Measurements from ENCODE around the gene PCDHGC5.

PCDHGC5 gene

DNA sequence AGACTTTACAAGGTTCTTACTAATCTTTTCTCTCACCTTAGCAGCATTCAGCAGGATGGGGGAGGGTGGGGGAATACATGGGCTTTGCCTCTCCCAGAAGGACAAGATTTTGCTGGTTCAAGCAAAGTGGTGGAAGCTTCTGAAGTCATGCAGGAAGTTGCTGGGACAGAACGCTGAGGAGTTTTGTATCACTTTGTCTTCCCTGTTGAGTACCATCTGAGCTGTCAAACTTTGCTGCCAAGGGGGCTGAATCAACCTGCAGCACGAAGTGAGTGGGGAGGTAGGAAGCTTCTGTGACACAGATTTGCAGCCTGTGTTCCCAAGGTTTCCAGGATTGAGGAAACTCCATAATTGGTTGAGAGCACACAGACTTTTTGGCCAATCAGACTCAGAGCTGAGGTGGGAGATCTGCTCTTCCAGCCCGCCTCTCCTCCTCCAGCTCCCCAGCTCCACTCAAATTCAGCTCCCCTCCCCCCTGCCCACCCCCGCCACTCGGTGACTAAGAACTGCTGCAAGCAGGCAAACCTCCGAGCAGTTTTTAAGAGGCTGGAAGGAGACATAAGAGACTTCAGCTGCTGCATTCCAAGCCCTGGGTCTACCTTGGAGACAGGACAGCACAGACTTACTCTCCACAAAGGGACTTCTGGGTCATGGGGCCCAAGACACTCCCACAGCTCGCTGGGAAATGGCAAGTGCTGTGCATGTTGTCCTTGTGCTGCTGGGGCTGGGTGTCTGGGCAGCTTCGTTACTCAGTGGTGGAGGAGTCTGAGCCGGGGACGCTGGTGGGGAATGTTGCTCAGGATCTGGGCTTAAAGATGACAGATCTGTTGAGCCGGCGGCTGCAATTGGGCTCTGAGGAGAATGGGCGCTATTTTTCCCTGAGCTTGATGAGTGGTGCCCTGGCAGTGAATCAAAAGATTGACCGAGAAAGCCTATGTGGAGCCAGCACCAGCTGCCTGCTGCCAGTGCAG lies at the start of gene PCDHGC5:
TSS of gene PCDHGC5 (plus strand) at position 491 of the 971 bp plus-strand sequence. CDS start at position 651, 160 bp downstream.
- DNase-seq = no peak

DNA sequence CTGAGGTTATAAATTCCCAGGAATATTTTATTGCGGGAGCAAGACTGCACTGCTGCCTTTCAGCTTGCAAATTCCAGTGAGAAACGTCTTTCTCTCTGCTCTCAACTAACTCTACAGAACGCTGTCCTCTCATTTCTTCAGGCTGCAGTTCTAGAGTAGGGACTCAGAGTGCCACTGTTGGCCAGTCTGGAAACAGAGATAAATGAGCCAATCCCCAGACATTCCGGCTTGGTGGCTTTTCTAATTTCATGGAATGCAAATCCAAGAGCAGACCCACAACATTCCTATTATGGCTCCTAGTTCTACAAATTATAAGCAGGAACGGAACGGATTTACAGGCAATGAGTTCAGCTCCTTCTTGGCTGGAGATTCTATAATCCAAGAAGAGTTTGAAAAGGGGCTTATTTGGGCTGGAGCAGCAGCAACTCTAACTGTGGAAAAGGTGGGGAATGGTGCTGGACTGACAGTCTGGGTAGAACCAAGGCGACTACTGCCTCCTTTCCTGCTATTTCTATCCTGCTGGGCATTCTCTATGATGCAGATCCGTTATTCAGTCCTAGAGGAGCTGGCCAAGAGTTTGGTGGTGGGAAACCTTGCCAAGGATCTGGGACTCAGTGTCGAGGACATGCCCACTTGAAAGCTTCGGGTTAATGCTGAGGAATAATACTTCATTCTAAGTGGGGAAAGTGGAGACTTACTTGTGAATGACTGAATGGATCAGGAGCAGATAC lies 49.3 kb upstream of the PCDHGC5 start:
- DNase-seq = no peak

DNA sequence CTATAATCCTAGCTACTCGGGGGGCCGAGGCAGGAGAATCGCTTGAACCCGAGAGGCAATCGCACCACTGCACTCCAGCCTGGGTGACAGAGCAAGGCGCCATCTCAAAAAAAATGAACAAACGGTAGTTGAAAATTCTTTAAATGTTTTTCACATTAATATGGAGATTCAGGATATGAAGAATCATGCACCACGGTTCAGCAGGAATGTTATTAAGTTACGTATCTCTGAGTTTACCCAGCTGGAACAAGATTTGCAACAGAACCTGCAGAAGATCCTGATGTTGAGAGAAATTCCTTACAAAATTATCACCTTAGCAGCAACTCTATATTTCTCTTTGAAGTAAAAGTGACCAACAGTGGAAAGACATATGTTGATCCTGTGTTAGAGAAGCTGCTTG lies 48.5 kb upstream of the PCDHGC5 start:
- no peak for DNase-seq

DNA sequence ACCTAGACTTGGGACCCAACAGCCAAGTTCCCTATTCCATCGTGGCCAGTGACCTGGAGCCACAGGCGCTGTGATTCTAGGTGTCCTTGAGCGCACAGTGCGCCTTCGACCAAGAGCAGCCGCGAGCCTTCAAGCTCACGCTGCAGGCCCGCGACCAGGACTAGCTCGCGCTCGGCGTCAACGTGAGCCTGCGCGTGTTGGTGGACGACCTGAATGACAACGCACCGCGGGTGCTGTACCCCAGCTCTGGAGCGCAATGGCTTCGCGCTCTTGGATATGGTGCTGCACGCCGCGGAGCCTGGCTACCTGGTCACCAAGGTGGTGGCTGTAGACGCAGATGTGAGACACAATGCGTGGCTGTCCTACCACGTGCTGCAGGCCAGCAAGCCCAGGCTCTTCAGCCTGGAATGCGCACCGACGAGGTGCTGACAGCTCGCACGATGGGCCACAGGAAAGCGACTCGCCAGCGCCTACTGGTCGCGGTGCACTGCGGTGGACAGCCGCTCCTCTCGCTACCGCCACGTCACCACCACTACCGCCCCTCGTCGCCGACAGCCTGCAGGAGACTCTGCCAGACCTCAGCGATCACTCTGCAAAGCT lies 47.2 kb upstream of the PCDHGC5 start:
- no peak for DNase-seq

DNA sequence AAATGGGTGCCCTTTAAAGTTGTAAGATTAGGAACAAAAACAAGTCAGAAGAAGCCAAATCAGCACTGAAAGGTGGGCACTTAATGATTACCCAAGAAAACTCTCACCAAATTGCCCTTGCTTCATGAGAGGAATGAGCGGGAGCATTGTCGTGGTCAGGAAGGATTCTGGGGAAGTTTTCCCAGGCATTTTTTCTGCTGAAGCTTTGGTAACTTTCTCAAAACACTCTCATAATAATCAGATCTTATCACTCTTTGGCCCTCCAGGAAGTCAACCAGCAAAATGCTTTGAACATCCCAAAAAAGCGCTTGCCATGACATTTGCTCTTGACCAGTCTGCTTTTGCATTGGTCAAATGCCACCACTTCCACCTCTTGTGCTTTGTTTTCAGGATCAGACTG lies 23.5 kb upstream of the PCDHGC5 start:
- no peak for DNase-seq

DNA sequence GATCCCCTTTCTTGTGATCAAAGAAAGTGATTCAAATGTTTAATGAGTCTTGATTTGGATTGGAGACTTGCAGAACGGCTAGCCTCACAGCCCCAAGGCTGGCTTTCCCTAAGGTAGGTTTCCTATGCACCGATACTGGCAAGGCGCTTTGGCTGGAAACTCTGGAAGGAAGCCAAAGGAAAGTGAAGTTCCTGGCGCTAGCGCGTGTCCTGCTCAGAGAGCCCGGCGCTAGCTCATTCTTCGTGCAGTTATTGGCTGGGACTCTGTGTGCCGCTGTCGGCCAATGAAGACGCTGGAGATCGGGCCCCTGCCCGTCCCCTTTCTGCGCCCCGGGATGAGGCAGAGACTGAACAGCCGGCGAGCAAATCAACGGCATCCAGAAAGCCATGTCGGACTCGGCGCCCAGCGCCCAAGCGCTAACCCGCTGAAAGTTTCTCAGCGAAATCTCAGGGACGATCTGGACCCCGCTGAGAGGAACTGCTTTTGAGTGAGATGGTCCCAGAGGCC lies 13.2 kb upstream of the PCDHGC5 start, which contains the start of gene PCDHGC3:
TSS of gene PCDHGC3 (plus strand) at position 342 of the 507 bp plus-strand sequence. CDS start at position 493, 151 bp downstream.
- DNase-seq = peak; percentile 72

DNA sequence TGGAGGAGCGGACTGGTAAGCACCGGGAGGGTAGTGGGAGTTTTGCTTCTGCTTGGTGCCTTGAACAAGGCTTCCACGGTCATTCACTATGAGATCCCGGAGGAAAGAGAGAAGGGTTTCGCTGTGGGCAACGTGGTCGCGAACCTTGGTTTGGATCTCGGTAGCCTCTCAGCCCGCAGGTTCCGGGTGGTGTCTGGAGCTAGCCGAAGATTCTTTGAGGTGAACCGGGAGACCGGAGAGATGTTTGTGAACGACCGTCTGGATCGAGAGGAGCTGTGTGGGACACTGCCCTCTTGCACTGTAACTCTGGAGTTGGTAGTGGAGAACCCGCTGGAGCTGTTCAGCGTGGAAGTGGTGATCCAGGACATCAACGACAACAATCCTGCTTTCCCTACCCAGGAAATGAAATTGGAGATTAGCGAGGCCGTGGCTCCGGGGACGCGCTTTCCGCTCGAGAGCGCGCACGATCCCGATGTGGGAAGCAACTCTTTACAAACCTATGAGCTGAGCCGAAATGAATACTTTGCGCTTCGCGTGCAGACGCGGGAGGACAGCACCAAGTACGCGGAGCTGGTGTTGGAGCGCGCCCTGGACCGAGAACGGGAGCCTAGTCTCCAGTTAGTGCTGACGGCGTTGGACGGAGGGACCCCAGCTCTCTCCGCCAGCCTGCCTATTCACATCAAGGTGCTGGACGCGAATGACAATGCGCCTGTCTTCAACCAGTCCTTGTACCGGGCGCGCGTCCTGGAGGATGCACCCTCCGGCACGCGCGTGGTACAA lies 12.6 kb upstream of the PCDHGC5 start:
- no peak for DNase-seq

DNA sequence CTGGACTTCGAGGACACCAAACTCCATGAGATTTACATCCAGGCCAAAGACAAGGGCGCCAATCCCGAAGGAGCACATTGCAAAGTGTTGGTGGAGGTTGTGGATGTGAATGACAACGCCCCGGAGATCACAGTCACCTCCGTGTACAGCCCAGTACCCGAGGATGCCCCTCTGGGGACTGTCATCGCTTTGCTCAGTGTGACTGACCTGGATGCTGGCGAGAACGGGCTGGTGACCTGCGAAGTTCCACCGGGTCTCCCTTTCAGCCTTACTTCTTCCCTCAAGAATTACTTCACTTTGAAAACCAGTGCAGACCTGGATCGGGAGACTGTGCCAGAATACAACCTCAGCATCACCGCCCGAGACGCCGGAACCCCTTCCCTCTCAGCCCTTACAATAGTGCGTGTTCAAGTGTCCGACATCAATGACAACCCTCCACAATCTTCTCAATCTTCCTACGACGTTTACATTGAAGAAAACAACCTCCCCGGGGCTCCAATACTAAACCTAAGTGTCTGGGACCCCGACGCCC lies 11.8 kb upstream of the PCDHGC5 start:
- DNase-seq = no peak

DNA sequence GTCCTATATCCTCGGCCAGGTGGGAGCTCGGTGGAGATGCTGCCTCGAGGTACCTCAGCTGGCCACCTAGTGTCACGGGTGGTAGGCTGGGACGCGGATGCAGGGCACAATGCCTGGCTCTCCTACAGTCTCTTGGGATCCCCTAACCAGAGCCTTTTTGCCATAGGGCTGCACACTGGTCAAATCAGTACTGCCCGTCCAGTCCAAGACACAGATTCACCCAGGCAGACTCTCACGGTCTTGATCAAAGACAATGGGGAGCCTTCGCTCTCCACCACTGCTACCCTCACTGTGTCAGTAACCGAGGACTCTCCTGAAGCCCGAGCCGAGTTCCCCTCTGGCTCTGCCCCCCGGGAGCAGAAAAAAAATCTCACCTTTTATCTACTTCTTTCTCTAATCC lies 11.1 kb upstream of the PCDHGC5 start:
- DNase-seq = no peak

DNA sequence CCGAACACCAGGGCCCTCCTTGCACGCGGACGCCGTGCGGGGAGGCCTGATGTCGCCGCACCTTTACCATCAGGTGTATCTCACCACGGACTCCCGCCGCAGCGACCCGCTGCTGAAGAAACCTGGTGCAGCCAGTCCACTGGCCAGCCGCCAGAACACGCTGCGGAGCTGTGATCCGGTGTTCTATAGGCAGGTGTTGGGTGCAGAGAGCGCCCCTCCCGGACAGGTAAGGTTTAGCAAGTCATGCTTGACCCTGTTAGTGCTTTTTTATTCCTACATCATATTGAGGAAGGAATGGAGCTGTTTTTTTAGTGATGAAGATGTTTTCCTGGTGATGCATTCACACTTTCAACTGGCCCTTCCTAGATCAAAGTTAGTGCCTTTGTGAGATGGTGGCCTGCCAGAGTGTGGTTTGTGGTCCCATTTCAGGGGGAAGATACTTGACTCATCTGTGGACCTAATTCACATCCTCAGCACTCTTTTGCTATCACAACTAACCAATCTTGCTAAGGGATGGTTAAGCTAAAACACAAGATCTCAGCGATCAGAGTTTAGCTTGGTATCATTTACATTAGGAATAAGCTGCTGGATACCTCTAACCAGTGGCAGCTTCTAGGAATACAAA lies 10.4 kb upstream of the PCDHGC5 start:
- no peak for DNase-seq

DNA sequence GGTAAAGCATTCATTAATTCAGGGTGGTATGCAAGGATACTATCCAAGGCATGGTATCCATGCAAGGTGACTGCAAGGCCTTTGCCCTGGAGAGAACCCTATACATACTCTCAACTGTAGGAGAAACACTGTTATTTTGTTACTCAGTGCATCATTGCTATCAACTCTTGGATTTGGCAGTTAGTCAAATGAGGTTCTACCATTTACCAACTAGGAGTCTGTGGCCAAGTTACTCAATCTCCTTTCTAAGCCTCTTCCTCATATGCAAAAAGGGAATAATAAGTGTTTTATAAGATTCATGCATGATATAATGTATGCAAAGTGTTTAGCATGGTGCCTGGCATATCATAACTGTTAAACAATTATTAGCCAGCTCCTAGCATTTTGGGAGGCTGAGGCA lies 9.1 kb upstream of the PCDHGC5 start:
- no peak for DNase-seq

DNA sequence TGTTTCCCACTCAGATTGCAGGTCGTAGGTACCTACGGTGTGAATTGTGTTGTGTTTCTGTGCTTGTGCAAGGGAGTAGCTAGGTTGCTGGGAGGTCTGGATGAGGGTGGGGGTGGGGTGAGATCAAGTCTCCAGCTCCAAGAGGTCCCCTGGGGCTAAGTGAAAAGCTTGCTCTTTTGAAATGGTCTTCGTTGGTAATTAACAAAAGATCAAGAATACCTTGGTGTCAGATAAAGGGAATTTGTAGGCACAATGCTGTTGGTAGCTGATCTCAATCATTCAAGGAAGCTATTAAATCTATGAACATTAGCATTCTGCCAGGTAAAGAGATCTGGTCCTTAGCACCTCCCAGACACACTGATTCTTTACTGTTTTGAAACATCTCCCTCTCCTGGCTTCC lies 5.0 kb upstream of the PCDHGC5 start:
- DNase-seq = no peak

DNA sequence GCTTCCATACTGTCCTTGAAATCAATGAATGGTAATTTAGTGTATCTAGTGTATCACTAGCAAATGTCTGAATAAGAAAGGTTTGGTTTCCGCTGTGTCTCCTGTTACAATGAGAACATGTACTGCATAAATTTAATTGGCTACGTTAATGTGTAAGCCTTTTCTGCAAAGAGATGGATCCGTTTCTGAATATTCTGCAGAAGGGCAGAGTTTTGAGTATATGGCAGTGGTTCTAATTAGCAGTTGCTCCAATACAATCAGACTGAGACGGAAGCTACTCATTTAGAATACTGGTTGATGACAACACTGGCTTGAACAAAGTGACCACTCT lies 4.6 kb upstream of the PCDHGC5 start:
- DNase-seq = no peak

DNA sequence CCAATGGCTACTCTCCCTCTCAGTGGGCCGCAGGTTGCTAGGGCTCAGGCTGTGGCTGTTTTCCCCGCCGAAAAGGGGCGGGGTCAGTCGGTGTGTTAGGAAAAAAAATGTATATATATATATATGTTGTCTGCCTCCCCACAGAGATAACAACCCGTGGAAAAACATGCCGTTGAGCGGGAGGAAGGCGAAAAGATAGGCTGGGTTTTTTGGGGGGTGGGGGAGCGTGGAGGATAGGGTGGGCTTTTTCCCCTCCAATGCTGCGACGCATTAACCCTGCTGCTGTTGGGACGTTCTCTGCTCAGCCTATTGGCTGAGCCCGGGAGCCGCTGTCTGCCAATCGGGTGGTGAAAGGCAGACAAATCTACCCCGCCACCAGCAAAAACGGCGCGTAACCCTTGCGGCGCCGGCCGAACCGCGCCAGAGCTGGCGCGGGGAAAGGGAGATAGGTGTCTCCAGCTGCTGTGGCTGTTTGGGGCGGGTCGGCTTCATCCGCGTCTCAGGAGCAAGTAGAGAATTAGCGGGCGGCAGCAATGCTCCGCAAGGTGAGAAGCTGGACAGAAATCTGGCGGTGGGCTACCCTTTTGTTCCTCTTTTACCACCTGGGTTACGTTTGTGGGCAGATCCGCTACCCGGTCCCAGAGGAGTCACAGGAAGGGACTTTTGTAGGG lies 4.1 kb upstream of the PCDHGC5 start, which contains the start of gene PCDHGC4:
TSS of gene PCDHGC4 (plus strand) at position 390 of the 671 bp plus-strand sequence. CDS start at position 534, 144 bp downstream.
- DNase-seq = no peak

DNA sequence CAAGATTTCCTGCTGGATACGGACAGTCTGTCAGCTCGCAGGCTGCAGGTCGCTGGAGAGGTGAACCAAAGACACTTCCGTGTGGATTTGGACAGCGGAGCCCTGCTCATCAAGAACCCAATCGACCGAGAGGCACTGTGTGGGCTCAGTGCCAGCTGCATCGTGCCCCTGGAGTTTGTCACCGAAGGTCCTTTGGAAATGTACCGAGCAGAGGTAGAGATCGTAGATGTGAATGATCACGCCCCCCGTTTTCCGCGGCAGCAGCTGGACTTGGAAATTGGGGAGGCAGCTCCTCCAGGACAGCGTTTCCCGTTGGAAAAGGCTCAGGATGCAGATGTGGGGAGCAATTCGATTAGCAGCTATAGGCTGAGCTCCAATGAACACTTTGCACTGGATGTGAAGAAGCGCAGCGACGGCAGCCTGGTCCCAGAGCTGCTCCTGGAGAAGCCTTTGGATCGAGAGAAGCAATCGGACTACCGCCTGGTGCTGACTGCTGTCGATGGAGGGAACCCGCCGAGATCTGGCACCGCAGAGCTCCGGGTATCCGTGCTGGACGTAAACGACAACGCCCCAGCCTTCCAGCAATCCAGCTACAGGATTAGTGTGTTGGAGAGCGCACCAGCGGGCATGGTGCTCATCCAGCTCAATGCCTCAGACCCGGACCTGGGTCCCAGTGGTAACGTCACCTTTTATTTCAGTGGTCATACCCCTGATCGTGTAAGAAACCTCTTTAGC lies 3.4 kb upstream of the PCDHGC5 start:
- DNase-seq = no peak

DNA sequence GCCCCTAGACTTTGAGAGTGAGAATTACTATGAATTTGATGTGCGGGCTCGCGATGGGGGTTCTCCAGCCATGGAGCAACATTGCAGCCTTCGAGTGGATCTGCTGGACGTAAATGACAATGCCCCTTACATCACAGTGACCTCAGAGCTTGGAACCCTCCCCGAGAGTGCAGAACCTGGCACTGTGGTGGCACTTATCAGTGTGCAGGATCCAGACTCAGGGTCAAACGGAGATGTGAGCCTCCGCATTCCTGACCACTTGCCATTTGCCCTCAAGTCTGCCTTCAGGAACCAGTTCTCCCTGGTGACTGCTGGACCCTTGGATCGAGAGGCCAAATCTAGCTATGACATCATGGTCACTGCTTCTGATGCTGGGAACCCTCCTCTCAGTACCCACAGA lies 2.8 kb upstream of the PCDHGC5 start:
- DNase-seq = no peak

DNA sequence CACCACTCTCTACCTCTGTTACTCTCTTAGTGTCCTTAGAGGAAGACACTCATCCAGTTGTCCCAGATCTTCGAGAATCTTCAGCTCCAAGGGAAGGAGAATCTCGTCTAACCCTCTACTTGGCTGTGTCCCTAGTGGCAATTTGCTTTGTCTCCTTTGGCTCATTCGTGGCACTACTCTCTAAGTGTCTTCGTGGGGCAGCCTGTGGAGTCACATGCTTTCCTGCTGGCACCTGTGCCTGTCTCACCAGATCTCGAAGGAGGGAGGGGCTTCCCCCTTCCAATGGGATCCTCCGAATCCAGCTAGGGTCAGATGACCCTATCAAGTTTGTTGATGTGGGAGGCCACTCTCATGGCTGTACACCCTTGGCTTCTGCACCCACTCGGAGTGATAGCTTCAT lies 1.8 kb upstream of the PCDHGC5 start:
- no peak for DNase-seq

DNA sequence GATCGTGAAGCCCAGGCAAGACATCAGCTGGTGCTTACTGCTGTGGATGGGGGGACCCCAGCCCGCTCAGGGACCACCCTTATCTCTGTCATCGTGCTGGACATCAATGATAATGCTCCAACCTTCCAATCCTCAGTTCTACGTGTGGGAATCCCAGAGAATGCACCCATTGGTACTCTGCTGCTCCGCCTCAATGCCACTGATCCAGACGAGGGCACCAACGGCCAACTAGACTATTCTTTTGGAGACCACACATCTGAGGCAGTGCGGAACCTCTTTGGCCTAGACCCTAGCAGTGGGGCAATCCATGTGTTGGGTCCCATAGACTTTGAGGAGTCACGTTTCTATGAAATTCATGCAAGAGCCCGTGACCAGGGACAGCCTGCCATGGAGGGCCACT lies 960 bp downstream of the PCDHGC5 start:
- DNase-seq = no peak

DNA sequence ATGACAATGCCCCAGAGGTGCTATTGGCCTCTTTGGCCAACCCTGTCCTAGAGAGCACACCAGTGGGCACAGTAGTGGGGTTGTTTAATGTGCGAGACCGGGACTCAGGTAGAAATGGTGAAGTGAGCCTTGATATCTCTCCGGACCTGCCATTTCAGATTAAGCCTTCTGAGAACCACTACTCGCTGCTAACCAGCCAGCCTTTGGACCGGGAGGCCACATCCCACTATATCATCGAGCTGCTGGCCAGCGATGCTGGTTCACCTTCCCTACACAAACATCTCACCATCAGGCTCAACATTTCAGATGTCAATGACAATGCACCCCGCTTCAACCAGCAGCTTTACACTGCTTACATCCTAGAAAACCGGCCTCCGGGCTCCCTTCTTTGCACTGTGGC lies 1.4 kb downstream of the PCDHGC5 start:
- no peak for DNase-seq

DNA sequence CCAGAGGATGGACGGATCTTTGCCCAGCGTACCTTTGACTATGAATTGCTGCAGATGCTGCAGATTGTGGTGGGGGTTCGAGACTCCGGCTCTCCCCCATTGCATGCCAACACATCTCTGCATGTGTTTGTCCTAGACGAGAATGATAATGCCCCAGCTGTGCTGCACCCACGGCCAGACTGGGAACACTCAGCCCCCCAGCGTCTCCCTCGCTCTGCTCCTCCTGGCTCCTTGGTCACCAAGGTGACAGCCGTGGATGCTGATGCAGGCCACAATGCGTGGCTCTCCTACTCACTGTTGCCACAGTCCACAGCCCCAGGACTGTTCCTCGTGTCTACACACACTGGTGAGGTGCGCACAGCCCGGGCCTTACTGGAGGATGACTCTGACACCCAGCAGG lies 1.9 kb downstream of the PCDHGC5 start:
- DNase-seq = no peak
